H7 (cell line): ENCODE data around the gene UPK3A. TPM values are rescaled to one million over a fixed set of nuclear protein-coding genes. Genes with fewer than 3 reads are reported as not detected.
"Not testable (repeated sequence)": the region's sequence is repeated elsewhere in the genome, so short reads cannot be mapped to it uniquely, and the experiment has no call there.

ENCODE experiments used
- DNase-seq: peaks from one replicate; pipeline ENCODE4 v3.0.0; 2012
- H3K27me3 ChIP-seq: 2 replicates; pipeline ENCODE4 v1.6.0; 2011; ENCODE audit warnings: mild to moderate bottlenecking, low read length; ENCODE audit not compliant: control insufficient read depth, insufficient read depth
- H3K36me3 ChIP-seq: replicated peaks from 2 replicates; pipeline ENCODE4 v1.5.1; 2011; ENCODE audit warnings: low read length; ENCODE audit not compliant: control insufficient read depth, insufficient read depth
- H3K4me3 ChIP-seq: 2 replicates; pipeline ENCODE4 v1.5.1; 2011; ENCODE audit warnings: low read depth, mild to moderate bottlenecking, control low read depth, low read length, moderate library complexity; ENCODE audit not compliant: insufficient read depth
- total RNA-seq: library from RNA; depleted of rRNA; stranded (reverse); fragments of >200 nt; shearing (Covaris generic); gene quantifications from 2 replicates; pipeline ENCODE4 v1.2.3, GENCODE V29; 2014

The UPK3A gene
- total RNA-seq, 1 experiment from 2014 or later = not detected

GRCh38 chr22:45246060-45246985, 38.4 kb upstream of the UPK3A start:
- H3K27me3 ChIP-seq = peaks cover 2% of the 10 kb centered on the region; the same call in 1 of the 2 replicates
- no peak overlapping the region for H3K4me3 ChIP-seq
- no peak for DNase-seq
- H3K36me3 ChIP-seq = no peaks in the 10 kb centered on the region

DNA sequence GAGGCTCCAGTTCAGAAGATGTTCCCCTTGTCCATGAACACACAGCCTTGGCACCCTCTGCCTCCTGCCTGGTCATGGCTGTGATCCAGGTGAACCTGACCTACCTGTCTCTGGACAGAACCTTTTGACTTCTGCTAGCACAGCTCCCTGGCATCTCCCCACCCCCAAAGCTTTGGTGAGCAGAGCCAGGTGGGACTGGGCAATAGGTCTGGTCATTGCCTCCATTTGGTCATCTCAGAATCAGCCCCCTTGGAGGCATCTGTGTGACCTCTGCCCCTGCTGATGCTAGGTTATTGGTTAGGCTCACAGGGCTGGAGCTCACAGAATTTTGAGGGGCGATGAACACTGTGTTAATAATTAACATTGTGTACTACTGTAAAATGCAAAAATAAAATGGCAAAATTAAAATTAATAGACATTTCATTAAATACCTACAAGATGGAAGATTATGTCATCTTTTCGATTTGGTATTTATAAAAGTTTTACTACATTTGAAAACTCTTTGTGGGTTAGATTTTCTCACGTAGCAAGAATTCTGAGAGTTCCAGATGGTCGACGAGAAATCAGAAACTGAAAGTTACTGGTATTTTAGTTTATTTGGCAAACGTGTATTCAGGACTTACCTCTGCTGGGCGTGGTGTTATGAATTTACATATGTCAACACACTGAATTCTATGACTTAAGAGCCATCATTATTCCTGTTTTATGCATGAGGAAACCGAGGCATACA, 35.8 kb upstream of the UPK3A start:
- no peaks in the 10 kb centered on the region for H3K36me3 ChIP-seq
- no peak overlapping the region for H3K4me3 ChIP-seq
- no peaks in the 10 kb centered on the region for H3K27me3 ChIP-seq
- no peak for DNase-seq

- no peaks in the 10 kb centered on the region for H3K36me3 ChIP-seq
- DNase-seq = no peak
- H3K27me3 ChIP-seq = no peaks in the 10 kb centered on the region
- H3K4me3 ChIP-seq = no peak overlapping the region
Observed at GRCh38 chr22:45251825-45252224, 32.9 kb upstream of the UPK3A start.

GRCh38 chr22:45253039-45253641, 31.6 kb upstream of the UPK3A start:
- H3K4me3 ChIP-seq = no peak overlapping the region

GRCh38 chr22:45254388-45254787, 30.4 kb upstream of the UPK3A start:
- H3K4me3 ChIP-seq = no peak overlapping the region
- H3K36me3 ChIP-seq = no peaks in the 10 kb centered on the region
- no peak for DNase-seq
- H3K27me3 ChIP-seq = no peaks in the 10 kb centered on the region

More at GRCh38 chr22:45253039-45253641, 31.6 kb upstream of the UPK3A start:
- DNase-seq = no peak
- H3K27me3 ChIP-seq = no peaks in the 10 kb centered on the region
- no peaks in the 10 kb centered on the region for H3K36me3 ChIP-seq

DNA sequence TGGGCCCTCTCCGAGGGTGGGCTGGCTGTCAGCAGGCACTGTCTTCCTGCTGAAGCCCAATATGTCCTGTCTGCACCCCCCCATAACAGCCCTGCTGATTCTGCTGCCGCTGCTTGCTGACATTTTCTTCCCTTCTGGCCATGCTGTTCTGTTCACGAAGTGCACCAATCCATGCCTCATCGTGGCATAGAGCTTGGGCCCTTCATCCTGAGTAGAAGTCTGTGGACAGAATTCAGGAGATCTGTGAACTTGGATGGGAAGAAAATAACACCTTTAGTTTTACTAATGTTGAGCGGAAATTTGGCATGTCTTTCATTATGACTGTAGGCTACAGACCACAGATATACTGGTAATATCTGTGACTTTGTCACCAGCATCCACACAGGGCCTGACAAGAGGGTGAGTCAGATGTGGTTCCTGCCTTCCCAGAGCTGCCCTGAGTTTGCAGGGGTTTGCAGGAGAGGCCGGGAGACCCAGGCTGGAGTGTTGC, 29.9 kb upstream of the UPK3A start:
- H3K27me3 ChIP-seq = no peaks in the 10 kb centered on the region
- DNase-seq = no peak
- no peak overlapping the region for H3K4me3 ChIP-seq
- no peaks in the 10 kb centered on the region for H3K36me3 ChIP-seq

- not testable (repeated sequence) for DNase-seq, H3K36me3 ChIP-seq, H3K27me3 ChIP-seq, H3K4me3 ChIP-seq
Observed at GRCh38 chr22:45257941-45258340, 26.8 kb upstream of the UPK3A start.

GRCh38 chr22:45259754-45260394, 24.9 kb upstream of the UPK3A start:
- H3K4me3 ChIP-seq = no peak overlapping the region
- DNase-seq = no peak
- peaks cover 4% of the 10 kb centered on the region for H3K27me3 ChIP-seq
- no peaks in the 10 kb centered on the region for H3K36me3 ChIP-seq

DNA sequence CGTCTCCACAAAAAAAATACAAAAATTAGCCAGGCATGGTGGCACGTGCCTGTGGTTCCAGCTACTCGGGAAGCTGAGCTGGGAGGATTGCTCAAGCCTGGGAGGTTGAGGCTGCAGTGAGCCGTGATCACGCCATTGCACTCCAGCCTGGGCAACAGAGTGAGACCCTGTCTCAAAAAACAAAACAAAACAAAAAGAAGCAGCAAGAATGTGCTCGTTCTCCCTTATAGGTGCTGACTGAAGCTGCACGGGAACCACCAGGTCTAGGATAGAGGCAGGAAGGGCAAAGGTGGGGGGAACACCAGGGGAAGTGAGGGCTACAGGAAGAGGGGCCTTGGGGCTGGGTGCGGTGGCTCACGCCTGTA, 24.4 kb upstream of the UPK3A start:
- not testable (repeated sequence) for H3K27me3 ChIP-seq, DNase-seq, H3K36me3 ChIP-seq, H3K4me3 ChIP-seq

GRCh38 chr22:45261407-45262088, 23.2 kb upstream of the UPK3A start:
- DNase-seq = no peak
- peaks cover 4% of the 10 kb centered on the region for H3K27me3 ChIP-seq
- no peak overlapping the region for H3K4me3 ChIP-seq
- no peaks in the 10 kb centered on the region for H3K36me3 ChIP-seq

- no peak for DNase-seq
- Histone ChIP-seq H3K36me3 (no peaks in the 10 kb centered on the region), H3K27me3 (peaks cover 4% of the 10 kb centered on the region), H3K4me3 (no peak overlapping the region)
Observed at GRCh38 chr22:45262195-45262930, 22.4 kb upstream of the UPK3A start.

DNA sequence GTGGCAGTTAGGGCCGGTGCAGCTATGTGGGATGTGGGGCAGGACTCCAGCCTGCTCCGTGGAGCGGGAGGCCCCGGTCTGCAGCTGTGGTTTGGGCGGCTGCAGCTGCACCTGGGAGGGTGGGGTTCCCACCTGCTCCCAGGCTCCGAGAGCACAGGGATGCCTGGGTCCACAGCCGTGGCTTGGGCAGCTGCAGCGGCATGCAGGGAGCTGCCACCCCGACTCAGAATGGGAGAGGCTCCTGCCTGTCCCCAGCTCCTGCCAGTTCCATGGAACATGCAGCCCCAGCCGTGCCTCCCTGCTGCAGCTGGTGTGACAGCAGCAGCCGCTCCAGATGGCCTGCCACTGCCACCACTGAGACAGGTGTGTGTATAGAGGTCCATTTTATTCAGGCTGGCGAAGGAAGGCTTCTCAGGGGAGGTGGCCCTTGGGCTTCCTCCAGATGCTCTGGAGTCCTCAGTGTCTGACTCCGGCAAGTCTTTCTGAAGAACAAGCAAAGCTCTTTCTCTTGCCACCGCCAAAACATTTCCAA, 21.8 kb upstream of the UPK3A start:
- H3K27me3 ChIP-seq = peaks cover 4% of the 10 kb centered on the region
- DNase-seq = no peak
- H3K4me3 ChIP-seq = no peak overlapping the region
- no peaks in the 10 kb centered on the region for H3K36me3 ChIP-seq
